GM12864 (cell line): ENCODE measurements around the gene SLC24A3.

ENCODE experiments used
- DNase-seq: peaks from one replicate; pipeline ENCODE4 v3.0.0-alpha.2; 2011; ENCODE audit warnings: low read depth
- H3K4me3 ChIP-seq: 2 replicates; pipeline ENCODE4 v1.5.1; 2011; ENCODE audit warnings: mild to moderate bottlenecking, low read depth, low read length, control low read depth
- CTCF ChIP-seq: IDR thresholded peaks from 2 replicates; pipeline ENCODE4 v1.5.1; 2011; ENCODE audit warnings: low read depth, mild to moderate bottlenecking, moderate library complexity, low read length, control low read depth, inconsistent platforms; ENCODE audit errors: missing control alignments

SLC24A3 gene

GRCh38 chr20:19725373-19725772 lies 512.9 kb downstream of the SLC24A3 start:
- DNase-seq, result no peak
- no peak overlapping the region for H3K4me3 ChIP-seq
- TF ChIP-seq CTCF, result no peak

- no peak for TF ChIP-seq CTCF
- no peak for DNase-seq
- H3K4me3 ChIP-seq, result no peak overlapping the region
These were observed 513.5 kb downstream of the SLC24A3 start for GRCh38 chr20:19725814-19726525.

GRCh38 chr20:19727251-19727847 lies 514.9 kb downstream of the SLC24A3 start:
- no peak for DNase-seq
- no peak overlapping the region for H3K4me3 ChIP-seq
- no peak for TF ChIP-seq CTCF

DNA sequence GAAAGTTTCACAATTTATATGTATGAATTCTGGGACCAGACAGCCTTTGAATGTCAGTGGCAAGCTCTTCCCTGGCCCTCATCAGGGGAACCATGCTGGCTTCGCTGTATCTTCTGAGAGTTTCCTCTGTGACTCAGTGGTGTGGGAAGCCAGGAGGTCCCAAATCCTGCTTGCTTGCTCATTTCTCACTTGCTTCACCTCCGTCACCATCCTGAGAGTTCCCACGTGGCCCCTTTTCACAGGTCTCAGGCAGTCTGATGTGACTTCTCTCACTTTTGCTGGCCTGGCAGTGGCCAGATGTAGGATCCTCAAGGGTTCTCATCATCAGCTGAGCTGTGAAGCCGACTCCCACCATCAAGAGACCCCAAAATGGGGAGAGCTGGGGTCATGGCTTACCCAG lies 517.2 kb downstream of the SLC24A3 start:
- DNase-seq, result no peak
- no peak for TF ChIP-seq CTCF
- no peak overlapping the region for H3K4me3 ChIP-seq

DNA sequence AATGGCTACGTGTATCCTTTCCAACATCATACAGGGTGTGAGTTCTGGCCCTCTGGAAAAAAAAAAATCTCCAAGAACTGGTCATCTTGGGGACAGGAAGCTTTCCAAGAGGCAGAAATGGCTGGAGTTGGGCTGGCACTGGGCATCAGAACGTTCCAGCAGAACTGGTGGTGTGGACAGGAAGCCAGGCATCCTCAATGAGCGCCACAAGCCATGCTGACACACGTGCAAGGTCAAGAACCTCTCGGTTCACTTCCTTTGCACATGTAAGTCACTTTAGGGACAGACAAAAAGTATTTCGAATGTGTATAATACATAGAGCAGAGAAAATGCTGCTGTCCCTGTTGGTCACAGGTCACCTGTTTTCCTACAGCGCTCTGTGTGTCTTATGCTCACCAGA lies 518.3 kb downstream of the SLC24A3 start:
- DNase-seq, result no peak
- H3K4me3 ChIP-seq, result no peak overlapping the region
- TF ChIP-seq CTCF, result no peak

DNA sequence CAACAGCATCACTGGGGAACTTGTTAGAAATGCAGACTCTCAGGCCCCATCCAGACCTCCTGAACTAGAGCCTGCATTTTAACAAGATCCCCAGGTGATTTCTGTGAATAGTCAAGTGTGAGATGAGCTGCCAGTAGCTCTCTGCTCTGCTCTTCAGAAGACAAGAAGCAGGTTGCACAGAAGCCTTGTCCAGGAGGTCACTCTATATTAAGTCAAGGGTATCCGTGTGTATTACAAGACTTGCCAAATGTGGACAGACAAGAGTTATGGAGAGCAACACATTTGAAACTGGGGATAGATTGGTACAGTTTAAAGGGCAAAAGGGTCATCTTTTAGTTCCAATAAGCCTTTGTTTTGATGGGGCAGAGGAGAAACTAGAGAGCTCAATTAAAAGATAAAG lies 522.4 kb downstream of the SLC24A3 start:
- no peak overlapping the region for H3K4me3 ChIP-seq
- TF ChIP-seq CTCF, result no peak
- DNase-seq, result no peak

- H3K4me3 ChIP-seq, result no peak overlapping the region
- no peak for TF ChIP-seq CTCF
- DNase-seq, result no peak
These were observed 523.0 kb downstream of the SLC24A3 start for GRCh38 chr20:19735446-19735845.
